ENCODE results near the gene MBD3L1. TPM values are rescaled to one million over a fixed set of nuclear protein-coding genes. Genes with fewer than 3 reads are reported as not detected.

Gene MBD3L1
- total and polyA plus RNA-seq, 2 of the 13 experiments (the other 11 are each of a cell fraction or from before 2014, with no cell fraction given): not detected

DNA sequence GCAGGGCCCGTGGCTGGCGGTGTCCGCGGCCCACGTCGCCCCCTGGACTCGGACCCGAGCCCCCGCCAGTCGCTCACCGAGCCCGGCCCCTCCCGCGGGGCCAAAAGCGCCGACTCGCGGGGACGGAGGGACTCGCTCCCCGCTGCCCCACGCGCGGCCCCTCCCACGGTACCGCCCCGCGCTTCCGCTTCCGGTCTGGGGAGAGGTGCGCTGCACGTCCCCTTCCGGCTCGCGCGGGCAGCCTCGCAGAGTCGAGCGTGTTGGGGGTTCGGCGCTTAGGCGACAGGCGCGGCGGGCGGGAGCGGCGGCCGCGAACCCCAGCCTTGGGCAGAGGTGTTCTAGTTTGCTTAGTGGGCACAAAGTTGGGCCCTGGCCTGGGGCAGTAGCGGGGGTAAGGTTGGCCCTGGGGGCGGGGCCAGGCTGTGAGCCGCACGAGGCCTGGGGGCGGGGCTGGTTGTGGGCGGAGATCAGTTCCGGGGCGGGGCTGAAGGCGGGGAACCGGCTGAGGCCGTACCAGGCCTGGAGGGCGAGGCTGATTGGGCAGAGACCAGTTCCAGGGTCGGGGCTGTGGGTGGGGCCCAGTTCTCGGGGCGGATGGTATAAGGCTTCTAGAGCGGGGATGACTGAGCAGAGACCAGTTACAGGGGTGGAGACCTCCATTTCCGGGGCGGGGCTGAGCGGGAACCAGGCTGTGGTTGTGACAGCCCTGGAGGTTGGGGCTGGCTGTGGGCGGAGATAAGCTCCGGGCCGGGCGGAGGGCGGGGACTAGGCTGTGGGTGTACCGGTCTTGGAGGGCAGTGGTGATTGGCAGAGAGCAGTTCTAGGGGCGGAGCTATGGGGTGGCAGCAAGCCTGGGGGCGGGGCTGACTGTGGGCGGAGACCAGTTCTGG is at the start of gene MBD3L1, which contains the start of gene ZNF558 (continued):
- TF ChIP-seq ASH2L (IDR thresholded peaks at IDR 0.05; ENCODE audit: insufficient read length, low read depth, low read length) (peak; percentile 48), SRY (CRISPR knock-in tag; IDR thresholded peaks at IDR 0.05) (no peak), NR2C2 (CRISPR knock-in tag; IDR thresholded peaks at IDR 0.05; ENCODE audit: borderline replicate concordance) (peak; percentile 77), ZNF768 (CRISPR knock-in tag; IDR thresholded peaks at IDR 0.05) (peak; percentile 12; the same call in 1 of the 2 replicates), ELF1 (CRISPR knock-in tag; IDR thresholded peaks at IDR 0.05) (peak; percentile 80), ZMYM4 (CRISPR knock-in tag; IDR thresholded peaks at IDR 0.05) (peak; percentile 65; the same call in 1 of the 2 replicates), ZNF772 (CRISPR knock-in tag; IDR thresholded peaks at IDR 0.05) (0 out of 2 replicates have a peak, but pooled peaks have one; percentile 37), BCL6 (CRISPR knock-in tag; IDR thresholded peaks at IDR 0.05) (no peak), SP4 (CRISPR knock-in tag; IDR thresholded peaks at IDR 0.05) (peak; percentile 84), KDM5A (IDR thresholded peaks at IDR 0.05; ENCODE audit: borderline replicate concordance, low read length) (peak; percentile 44; the same call in 1 of the 2 replicates), KDM1A (CRISPR knock-in tag; IDR thresholded peaks at IDR 0.05) (no peak), STAG1 (CRISPR knock-in tag; IDR thresholded peaks at IDR 0.05) (no peak), ETV5 (CRISPR knock-in tag; IDR thresholded peaks at IDR 0.05; ENCODE audit: borderline replicate concordance) (peak; percentile 63), SKI (IDR thresholded peaks at IDR 0.05; ENCODE audit: partially characterized antibody) (peak; percentile 20)
- TF ChIP-seq, protein P1, sequence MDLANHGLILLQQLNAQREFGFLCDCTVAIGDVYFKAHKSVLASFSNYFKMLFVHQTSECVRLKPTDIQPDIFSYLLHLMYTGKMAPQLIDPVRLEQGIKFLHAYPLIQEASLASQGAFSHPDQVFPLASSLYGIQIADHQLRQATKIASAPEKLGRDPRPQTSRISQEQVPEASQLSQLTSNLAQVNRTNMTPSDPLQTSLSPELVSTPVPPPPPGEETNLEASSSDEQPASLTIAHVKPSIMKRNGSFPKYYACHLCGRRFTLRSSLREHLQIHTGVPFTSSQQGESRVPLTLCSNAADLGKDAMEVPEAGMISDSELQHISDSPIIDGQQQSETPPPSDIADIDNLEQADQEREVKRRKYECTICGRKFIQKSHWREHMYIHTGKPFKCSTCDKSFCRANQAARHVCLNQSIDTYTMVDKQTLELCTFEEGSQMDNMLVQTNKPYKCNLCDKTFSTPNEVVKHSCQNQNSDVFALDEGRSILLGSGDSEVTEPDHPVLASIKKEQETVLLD (CRISPR knock-in tag; IDR thresholded peaks at IDR 0.05; ENCODE audit: low read depth): no peak
- TF ChIP-seq, protein P2, sequence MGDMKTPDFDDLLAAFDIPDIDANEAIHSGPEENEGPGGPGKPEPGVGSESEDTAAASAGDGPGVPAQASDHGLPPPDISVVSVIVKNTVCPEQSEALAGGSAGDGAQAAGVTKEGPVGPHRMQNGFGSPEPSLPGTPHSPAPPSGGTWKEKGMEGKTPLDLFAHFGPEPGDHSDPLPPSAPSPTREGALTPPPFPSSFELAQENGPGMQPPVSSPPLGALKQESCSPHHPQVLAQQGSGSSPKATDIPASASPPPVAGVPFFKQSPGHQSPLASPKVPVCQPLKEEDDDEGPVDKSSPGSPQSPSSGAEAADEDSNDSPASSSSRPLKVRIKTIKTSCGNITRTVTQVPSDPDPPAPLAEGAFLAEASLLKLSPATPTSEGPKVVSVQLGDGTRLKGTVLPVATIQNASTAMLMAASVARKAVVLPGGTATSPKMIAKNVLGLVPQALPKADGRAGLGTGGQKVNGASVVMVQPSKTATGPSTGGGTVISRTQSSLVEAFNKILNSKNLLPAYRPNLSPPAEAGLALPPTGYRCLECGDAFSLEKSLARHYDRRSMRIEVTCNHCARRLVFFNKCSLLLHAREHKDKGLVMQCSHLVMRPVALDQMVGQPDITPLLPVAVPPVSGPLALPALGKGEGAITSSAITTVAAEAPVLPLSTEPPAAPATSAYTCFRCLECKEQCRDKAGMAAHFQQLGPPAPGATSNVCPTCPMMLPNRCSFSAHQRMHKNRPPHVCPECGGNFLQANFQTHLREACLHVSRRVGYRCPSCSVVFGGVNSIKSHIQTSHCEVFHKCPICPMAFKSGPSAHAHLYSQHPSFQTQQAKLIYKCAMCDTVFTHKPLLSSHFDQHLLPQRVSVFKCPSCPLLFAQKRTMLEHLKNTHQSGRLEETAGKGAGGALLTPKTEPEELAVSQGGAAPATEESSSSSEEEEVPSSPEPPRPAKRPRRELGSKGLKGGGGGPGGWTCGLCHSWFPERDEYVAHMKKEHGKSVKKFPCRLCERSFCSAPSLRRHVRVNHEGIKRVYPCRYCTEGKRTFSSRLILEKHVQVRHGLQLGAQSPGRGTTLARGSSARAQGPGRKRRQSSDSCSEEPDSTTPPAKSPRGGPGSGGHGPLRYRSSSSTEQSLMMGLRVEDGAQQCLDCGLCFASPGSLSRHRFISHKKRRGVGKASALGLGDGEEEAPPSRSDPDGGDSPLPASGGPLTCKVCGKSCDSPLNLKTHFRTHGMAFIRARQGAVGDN (CRISPR knock-in tag; IDR thresholded peaks at IDR 0.05): peak; percentile 75
- TF ChIP-seq, protein P3, sequence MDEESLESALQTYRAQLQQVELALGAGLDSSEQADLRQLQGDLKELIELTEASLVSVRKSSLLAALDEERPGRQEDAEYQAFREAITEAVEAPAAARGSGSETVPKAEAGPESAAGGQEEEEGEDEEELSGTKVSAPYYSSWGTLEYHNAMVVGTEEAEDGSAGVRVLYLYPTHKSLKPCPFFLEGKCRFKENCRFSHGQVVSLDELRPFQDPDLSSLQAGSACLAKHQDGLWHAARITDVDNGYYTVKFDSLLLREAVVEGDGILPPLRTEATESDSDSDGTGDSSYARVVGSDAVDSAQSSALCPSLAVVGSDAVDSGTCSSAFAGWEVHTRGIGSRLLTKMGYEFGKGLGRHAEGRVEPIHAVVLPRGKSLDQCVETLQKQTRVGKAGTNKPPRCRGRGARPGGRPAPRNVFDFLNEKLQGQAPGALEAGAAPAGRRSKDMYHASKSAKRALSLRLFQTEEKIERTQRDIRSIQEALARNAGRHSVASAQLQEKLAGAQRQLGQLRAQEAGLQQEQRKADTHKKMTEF (CRISPR knock-in tag; IDR thresholded peaks at IDR 0.05): peak; percentile 39; the same call in 1 of the 2 replicates
- TF ChIP-seq, protein P4, sequence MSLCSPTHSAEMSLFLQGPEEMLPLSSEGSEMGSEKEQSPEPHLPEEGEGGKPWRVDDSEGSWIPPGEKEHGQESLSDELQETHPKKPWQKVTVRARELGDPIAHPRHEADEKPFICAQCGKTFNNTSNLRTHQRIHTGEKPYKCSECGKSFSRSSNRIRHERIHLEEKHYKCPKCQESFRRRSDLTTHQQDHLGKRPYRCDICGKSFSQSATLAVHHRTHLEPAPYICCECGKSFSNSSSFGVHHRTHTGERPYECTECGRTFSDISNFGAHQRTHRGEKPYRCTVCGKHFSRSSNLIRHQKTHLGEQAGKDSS (CRISPR knock-in tag; IDR thresholded peaks at IDR 0.05; ENCODE audit: borderline replicate concordance, low read depth): no peak
- TF ChIP-seq, protein P5, sequence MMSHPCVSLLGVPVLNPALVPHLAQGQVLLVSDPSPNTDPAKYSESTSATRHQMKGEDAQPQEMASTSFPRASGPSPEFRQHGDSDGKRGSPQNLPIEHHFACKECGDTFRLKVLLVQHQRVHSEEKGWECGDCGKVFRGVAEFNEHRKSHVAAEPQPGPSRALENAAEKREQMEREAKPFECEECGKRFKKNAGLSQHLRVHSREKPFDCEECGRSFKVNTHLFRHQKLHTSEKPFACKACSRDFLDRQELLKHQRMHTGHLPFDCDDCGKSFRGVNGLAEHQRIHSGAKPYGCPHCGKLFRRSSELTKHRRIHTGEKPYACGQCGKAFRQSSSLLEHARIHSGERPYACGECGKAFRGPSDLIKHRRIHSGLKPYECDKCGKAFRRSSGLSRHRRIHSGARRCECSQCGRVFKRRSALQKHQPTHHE (CRISPR knock-in tag; IDR thresholded peaks at IDR 0.05; ENCODE audit: borderline replicate concordance): no peak

Data from HepG2 (cell line).